Activated T-helper 1 cell treated with anti-CD3 and anti-CD28 coated beads, Interleukin-12 subunit alpha, Interleukin-12 subunit beta, Interleukin-2, Interleukin-4 antibody, amounts not matched to agents 30 ng/mL and 10 ng/mL and 1 ng/mL, durations not matched to agents 14 hours and 24 hours and 36 hours (primary cell): ENCODE results near the gene PEX26. TPM values are rescaled to one million over a fixed set of nuclear protein-coding genes. Genes with fewer than 3 reads are reported as not detected.
"Not testable (repeated sequence)": the region's sequence is repeated elsewhere in the genome, so short reads cannot be mapped to it uniquely, and the experiment has no call there.

Experiments
- DNase-seq: peaks from one replicate; pipeline ENCODE4 v3.0.0; 2021; ENCODE audit warnings: low spot score
- H3K27ac Mint-ChIP-seq: one replicate; pipeline ENCODE4 v1.8.0; 2021; ENCODE audit warnings: mild to moderate bottlenecking, mixed read lengths
- H3K27me3 Mint-ChIP-seq: one replicate; pipeline ENCODE4 v1.8.0; 2022; ENCODE audit warnings: mild to moderate bottlenecking, moderate library complexity, mixed read lengths; ENCODE audit not compliant: insufficient read depth
- H3K36me3 Mint-ChIP-seq: one replicate; pipeline ENCODE4 v1.8.0; 2021; ENCODE audit warnings: low read depth, mixed read lengths
- H3K4me1 Mint-ChIP-seq: one replicate; pipeline ENCODE4 v1.8.0; 2021; ENCODE audit warnings: low read depth, mixed read lengths
- H3K4me3 Mint-ChIP-seq: one replicate; pipeline ENCODE4 v1.8.0; 2021; ENCODE audit warnings: mild to moderate bottlenecking, moderate library complexity, mixed read lengths
- H3K9me3 Mint-ChIP-seq: one replicate; pipeline ENCODE4 v1.8.0; 2021; ENCODE audit warnings: mixed read lengths
- intact Hi-C: fragments of 100-400 bp; cut with micrococcal nuclease; formaldehyde crosslinking; loops from one replicate; pipeline ENCODE4 v1.15.1; 2024
- total RNA-seq: library from RNA; stranded (reverse); gene quantifications from 2 replicates; pipeline ENCODE4 v1.2.3, GENCODE V29; 2022

The PEX26 gene
- total RNA-seq, 1 donor from 2014 or later: 50.0 TPM

DNA sequence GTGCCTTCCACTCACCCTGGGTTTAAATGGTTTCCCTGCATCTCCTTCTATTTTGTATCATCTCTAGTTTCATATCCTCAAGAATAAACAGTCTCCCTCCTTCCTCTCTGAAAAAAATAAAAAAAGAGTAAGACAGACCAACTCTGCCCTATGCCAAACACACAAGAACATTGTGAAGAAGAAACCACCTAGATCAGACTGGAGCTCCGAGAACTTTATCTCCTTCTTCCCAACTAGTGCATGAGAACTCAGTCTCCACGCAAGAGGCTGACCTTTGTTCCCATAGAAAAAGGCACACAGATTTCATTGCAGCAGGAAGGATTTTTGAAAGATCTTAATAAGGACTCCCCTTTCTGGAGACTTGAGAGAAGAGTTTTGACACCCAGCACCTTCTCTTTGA, 8.7 kb upstream of the PEX26 start:
- no peaks in the 10 kb centered on the region for H3K36me3 Mint-ChIP-seq
- no peak overlapping the region for H3K4me3 Mint-ChIP-seq
- intact Hi-C loops: no loop called here

DNA sequence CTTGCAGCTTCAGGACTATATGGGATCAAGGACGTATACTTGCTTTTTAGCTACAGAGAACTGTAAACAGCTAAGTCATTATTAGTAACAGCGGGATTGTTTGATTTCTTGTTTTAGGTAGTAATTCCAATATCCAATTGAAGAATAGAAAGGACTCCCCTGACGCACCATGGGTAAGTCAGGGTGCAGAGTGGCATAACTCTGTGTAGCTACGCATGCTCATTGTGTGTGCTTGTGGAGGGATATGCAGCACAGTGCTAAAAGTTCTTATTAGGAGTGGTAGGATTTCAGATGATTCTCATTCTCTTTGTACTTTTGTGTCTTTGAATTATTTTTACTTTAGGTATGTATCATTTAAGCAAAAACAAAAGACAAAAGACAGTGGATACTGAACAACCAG, 7.7 kb upstream of the PEX26 start:
- H3K36me3 Mint-ChIP-seq: no peaks in the 10 kb centered on the region
- no peaks in the 10 kb centered on the region for H3K9me3 Mint-ChIP-seq
- no peaks in the 10 kb centered on the region for H3K4me1 Mint-ChIP-seq
- H3K4me3 Mint-ChIP-seq: no peak overlapping the region
- DNase-seq: no peak
- no peak overlapping the region for H3K27ac Mint-ChIP-seq
- H3K27me3 Mint-ChIP-seq: peaks cover 31% of the 10 kb centered on the region
- intact Hi-C loops: loop anchor here (10.0 kb wide), 2 partner anchors 855 to 1155 kb away; partner anchors contain the start of gene ADA2

More for the DNA sequence above, 8.7 kb upstream of the PEX26 start:
- Mint-ChIP-seq H3K27me3 (peaks cover 36% of the 10 kb centered on the region), H3K27ac (no peak overlapping the region), H3K9me3 (no peaks in the 10 kb centered on the region), H3K4me1 (no peaks in the 10 kb centered on the region)
- DNase-seq: no peak

DNA sequence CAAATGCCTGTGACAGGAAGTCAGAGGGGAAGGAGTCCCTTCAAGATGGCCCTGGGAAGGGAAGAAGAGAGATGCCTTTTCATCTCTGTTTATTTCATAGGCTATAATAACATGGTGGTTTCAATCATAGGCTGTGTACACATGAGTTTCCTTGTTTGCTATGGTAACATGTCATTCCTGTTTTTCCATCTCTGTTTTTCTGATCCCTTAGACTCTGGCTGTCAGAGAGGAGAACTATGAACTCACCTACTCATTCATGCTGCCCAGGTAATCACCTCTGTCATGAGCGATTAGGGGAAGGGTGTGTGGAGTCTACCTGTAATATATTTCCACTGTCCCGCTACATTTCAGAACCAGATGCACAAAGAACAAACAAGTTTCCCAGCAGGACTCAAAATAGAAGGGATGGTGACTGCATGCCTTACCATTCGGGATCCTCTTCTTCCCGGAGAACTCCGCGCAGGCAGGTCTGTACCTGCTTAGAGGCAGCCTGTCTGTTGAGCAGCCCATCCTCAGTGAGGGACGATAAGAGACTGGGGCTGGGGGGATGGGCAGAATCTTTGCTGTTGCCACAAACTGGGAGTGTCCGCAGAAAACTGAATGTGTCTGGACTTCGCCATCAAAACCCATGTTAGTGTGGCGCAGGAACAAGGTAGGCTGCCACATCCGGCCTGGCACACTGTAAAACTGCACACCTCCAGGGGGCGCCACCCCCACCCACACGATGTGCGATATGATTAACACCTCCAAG, 7.1 kb upstream of the PEX26 start:
- Mint-ChIP-seq H3K9me3 (no peaks in the 10 kb centered on the region), H3K4me1 (no peaks in the 10 kb centered on the region), H3K27me3 (peaks cover 26% of the 10 kb centered on the region), H3K27ac (no peak overlapping the region), H3K36me3 (no peaks in the 10 kb centered on the region), H3K4me3 (no peak overlapping the region)
- DNase-seq: no peak
- intact Hi-C loops: loop anchor here (10.0 kb wide), 2 partner anchors 856 to 1156 kb away; partner anchors contain the start of gene ADA2

DNA sequence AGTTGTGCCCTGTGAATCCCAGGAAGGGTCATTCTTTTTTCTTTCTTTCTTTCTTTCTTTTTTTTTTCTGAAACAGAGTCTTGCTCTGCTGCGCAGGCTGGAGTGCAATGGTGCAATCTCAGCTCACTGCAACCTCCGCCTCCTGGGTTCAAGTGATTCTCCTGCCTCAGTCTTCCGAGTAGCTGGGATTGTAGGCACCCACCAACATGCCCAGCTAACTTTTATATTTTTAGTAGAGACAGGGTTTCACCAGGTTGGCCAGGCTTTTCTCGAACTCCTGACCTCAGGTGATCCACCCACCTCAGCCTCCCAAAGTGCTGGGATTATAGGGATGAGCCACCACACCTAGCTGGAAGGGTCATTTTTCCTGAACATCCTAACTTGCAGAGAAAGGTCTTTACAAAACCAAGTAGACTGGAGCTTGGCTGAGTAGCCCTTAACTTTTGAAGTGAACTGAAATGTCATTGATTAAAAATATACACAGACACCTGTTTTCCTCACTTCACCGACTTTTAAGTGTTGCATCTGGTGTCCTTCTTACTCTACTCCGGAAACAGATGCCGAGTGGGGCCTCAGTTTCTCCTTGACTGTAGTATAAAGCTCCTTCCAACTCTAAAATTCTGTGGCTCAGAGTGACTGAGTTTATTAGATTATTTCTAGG, 6.4 kb upstream of the PEX26 start:
- H3K27ac Mint-ChIP-seq: not testable (repeated sequence)

DNA sequence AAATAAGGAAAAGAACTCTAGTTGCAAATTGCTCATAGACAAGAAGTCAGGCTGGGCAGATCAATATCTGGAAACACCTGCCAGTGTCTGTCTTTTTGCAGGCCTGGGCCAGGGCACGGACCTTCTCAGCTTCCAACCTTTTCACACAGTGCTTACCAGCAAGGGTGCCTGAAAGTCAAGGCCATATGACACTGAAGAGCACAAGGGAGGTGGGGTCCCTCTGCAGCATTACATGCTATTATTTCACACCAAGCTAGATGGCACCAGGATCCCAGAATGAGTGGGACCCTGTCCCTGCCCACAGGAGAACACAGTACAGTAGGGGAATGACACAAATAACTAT, 5.9 kb upstream of the PEX26 start:
- Mint-ChIP-seq H3K27me3 (peaks cover 15% of the 10 kb centered on the region), H3K27ac (no peak overlapping the region), H3K4me1 (peaks cover 11% of the 10 kb centered on the region), H3K9me3 (no peaks in the 10 kb centered on the region), H3K36me3 (no peaks in the 10 kb centered on the region), H3K4me3 (no peak overlapping the region)
- intact Hi-C loops: loop anchor here (10.0 kb wide), 2 partner anchors 857 to 1157 kb away; partner anchors contain the start of gene ADA2
- no peak for DNase-seq

More for the DNA sequence above, 6.4 kb upstream of the PEX26 start:
- H3K36me3 Mint-ChIP-seq, H3K4me1 Mint-ChIP-seq, H3K4me3 Mint-ChIP-seq, H3K9me3 Mint-ChIP-seq, DNase-seq: not testable (repeated sequence)
- peaks cover 19% of the 10 kb centered on the region for H3K27me3 Mint-ChIP-seq
- intact Hi-C loops: loop anchor here (10.0 kb wide), 2 partner anchors 857 to 1157 kb away; partner anchors contain the start of gene ADA2

DNA sequence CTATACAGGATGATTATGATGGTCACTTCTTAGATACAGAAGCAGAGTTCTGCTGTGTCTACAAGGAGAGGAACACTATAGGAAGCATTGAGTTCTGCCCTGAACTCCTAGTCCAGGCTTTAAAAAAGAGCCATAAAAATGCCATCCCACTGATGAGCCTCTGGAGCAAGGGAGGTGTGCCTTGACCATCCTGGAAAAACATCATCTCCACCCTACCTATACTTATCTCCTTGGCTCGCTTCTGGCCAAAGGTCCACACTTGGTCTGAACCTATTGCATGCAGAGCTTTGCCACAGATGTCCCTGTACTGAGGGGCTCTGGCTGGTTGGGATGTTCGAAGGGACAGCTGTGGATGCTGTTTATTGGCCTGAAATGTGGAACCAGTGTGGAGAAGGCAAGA, 4.3 kb upstream of the PEX26 start:
- Mint-ChIP-seq H3K27ac (no peak overlapping the region), H3K4me3 (no peak overlapping the region), H3K27me3 (peaks cover 5% of the 10 kb centered on the region), H3K36me3 (peaks cover under 1% of the 10 kb centered on the region), H3K9me3 (no peaks in the 10 kb centered on the region), H3K4me1 (peaks cover 15% of the 10 kb centered on the region)
- intact Hi-C loops: loop anchor here (10.0 kb wide), 2 partner anchors 859 to 1159 kb away; partner anchors contain the start of gene ADA2
- no peak for DNase-seq

DNA sequence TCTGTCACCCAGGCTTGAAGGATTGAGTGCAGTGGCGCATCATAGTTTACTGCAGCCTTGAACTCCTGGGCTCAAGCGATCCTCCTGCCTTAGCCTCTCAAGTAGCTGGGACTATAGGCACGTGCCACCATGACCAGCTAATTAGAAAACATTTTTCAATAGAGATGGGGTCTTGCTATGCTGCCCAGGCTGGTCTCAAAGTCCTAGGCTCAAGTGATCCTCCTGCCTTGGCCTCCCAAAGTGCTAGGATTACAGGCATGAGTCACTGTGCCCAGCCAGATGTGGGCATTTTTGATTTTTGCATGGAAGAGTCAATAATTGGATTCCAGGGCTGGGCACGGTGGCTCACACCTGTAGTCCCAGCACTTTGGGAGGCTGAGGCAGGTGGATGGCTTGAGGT, 3.9 kb upstream of the PEX26 start:
- not testable (repeated sequence) for H3K27ac Mint-ChIP-seq, H3K36me3 Mint-ChIP-seq, H3K4me3 Mint-ChIP-seq, DNase-seq, H3K9me3 Mint-ChIP-seq, H3K27me3 Mint-ChIP-seq
- H3K4me1 Mint-ChIP-seq: peaks cover 20% of the 10 kb centered on the region
- intact Hi-C loops: loop anchor here (10.0 kb wide), 2 partner anchors 859 to 1159 kb away; partner anchors contain the start of gene ADA2

DNA sequence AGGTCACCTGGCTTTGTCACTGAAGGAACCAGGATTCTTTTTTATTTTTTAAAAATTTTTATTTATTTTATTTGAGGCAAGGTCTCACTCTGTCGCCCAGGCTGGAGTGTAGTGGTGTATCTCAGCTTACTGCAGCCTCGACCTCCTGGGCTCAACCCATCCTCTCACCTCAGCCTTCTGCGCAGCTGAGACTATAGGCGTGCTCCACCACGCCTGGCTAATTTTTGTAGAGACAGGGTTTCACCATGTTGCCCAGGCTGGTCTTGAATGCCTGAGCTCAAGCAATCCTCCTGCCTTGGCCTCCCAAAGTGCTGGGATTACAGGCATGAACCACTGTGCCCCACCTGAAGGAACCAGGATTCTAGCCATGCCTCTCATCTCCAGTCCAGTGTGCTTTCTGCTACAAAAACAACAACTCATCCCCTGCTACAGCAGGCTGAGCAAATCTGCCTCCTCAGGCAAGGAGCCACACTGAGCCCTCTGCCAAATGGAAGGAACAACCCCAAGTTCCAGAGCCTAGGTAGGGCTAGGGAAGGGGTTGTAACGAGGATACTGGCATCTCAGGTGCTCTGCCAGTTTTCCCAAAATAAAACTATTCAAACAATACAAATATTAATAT, 2.6 kb upstream of the PEX26 start:
- intact Hi-C loops: loop anchor here (5.0 to 10.0 kb wide), 3 partner anchors 53 to 1160 kb away; partner anchors contain the start of genes ADA2 and MICAL3
- Mint-ChIP-seq H3K27ac (no peak overlapping the region), H3K27me3 (peaks cover 2% of the 10 kb centered on the region), H3K4me3 (no peak overlapping the region), H3K36me3 (peaks cover 9% of the 10 kb centered on the region), H3K4me1 (peaks cover 30% of the 10 kb centered on the region), H3K9me3 (no peaks in the 10 kb centered on the region)
- DNase-seq: no peak

DNA sequence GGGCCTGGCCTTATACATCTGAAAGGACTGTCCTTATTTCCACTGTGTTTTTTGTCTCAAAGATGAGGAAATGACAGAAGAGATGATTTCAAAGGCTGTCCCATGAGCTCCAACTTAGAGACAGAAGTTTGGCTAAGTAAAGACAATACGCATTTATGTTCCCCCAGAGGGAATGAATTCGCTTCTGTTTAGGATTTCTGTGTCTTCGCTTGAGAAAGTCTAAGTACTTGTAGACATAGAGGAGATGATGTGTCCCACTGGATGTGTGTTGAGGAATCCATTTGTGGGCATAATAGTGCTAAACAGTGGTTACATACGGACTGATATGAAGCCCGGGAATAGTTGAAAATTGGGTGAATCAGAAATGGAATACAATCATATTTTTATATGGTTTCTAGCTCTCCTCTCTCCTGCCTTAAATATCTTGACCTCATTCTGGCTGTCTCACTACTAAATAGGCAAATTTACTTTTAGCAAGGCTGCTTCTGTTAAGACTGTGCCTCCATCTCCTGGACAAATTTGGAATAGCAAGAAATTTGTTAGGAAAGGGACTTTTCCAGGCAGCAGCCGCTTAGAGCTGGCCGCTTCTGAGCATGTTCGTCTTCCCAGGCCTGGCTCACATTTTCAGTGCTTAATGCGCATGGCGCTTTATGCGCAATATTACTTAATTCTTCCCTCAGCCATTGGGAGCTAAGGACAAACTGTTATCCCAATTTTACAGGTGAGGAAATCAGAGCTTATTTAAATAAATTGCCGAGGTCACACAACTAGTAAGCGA, 1.9 kb upstream of the PEX26 start:
- no peak overlapping the region for H3K27ac Mint-ChIP-seq
- peak overlapping the region; percentile 72 for H3K4me3 Mint-ChIP-seq
- H3K36me3 Mint-ChIP-seq: peaks cover 14% of the 10 kb centered on the region
- peak; percentile 28 for DNase-seq
- no peaks in the 10 kb centered on the region for H3K9me3 Mint-ChIP-seq
- intact Hi-C loops: loop anchor here (1.0 to 10.0 kb wide), 6 partner anchors 54 to 1161 kb away; partner anchors contain the start of genes ADA2 and MICAL3
- peaks cover 2% of the 10 kb centered on the region for H3K27me3 Mint-ChIP-seq
- peaks cover 32% of the 10 kb centered on the region for H3K4me1 Mint-ChIP-seq

DNA sequence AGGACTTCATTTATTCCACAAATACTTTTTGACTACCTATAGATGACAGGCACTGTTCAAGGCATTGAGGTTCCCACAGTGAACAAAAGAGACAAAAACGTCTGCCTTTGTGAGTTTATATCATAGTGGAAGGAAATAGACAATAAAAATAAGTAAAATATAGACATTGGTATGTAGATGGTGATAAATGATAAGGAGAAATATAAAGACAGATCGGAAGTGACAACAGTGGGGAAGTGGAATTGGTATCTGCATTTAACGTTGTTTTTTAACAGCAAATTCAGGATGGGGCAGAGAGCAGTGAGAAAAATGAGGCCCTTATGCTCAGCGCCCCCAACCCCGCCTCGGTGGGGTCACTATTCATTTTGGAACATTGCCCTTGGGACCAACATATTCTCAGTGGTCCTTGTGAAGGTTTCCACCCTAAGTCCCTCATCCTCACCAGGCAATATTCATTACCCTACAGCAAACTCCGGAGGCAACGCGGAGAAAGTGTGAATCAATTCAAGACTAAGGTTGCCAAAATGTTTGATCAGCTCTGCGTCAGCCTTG, 627 bp upstream of the PEX26 start:
- Mint-ChIP-seq H3K27ac (peak overlapping the region; percentile 92), H3K36me3 (peaks cover 26% of the 10 kb centered on the region), H3K9me3 (no peaks in the 10 kb centered on the region), H3K27me3 (peaks cover 2% of the 10 kb centered on the region), H3K4me3 (peak overlapping the region; percentile 90), H3K4me1 (peaks cover 45% of the 10 kb centered on the region)
- no peak for DNase-seq
- intact Hi-C loops: loop anchor here (1.0 to 10.0 kb wide), 10 partner anchors 26 to 1162 kb away; partner anchors contain the start of genes ADA2, BCL2L13, MICAL3 and USP18

DNA sequence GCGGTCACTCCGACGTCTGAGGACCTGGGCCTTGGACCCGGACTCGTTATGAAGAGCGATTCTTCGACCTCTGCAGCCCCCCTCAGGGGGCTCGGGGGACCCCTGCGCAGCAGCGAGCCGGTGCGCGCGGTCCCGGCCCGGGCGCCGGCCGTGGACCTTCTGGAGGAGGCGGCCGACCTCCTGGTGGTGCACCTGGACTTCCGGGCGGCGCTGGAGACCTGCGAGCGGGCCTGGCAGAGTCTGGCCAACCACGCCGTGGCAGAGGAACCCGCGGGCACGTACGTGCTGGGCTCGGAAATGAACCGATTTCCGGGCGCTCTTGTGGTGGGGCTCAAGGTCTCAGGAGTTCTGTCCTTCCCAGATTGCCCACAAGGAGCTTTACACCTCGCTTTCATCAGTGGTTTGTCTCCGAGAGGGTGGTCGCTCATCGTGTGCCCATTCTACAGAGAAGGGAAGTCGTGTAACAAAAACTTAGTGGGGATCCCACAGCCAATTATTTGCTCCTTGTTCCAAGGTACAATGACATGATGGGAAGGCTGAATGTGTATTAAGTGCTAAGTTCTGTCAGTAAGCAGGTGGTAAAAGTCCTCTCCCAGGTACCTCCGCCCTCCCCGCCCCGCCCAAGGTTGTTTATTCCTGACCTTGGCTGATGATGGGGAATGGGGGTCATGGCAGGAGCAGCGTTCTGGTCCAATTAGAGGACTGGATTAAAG, 695 bp downstream of the PEX26 start:
- Mint-ChIP-seq H3K36me3 (peaks cover 37% of the 10 kb centered on the region), H3K27me3 (peaks cover 2% of the 10 kb centered on the region), H3K4me1 (peaks cover 50% of the 10 kb centered on the region), H3K4me3 (peak overlapping the region; percentile 90), H3K9me3 (no peaks in the 10 kb centered on the region), H3K27ac (peak overlapping the region; percentile 92)
- intact Hi-C loops: loop anchor here (5.0 to 10.0 kb wide), 3 partner anchors 56 to 1164 kb away; partner anchors contain the start of genes ADA2 and MICAL3
- peak; percentile 21 for DNase-seq
